H1 (cell line): ENCODE data around the gene PRELID1. TPM values are rescaled to one million over a fixed set of nuclear protein-coding genes. Genes with fewer than 3 reads are reported as not detected.

Experiments used
- CTCF ChIA-PET: fragments of 300-600 bp; sonication (Branson Sonifier 250); formaldehyde crosslinking; loops from one replicate; lab custom pipeline; 2021; ENCODE audit not compliant: partially characterized antibody; lab: Charles Lee
- POLR2A ChIA-PET: fragments of 300-600 bp; sonication (Branson Sonifier 250); formaldehyde crosslinking; loops from one replicate; lab custom pipeline; 2021; ENCODE audit warnings: inconsistent platforms; ENCODE audit not compliant: partially characterized antibody; lab: Charles Lee
- DNase-seq, 2 experiments: peaks; one replicate each; pipeline versions ENCODE4 v3.0.0 to v3.0.0-alpha.2; 2010 to 2022; ENCODE audit warnings: low spot score in 2 of 2, low read depth in 1 of 2, mixed read lengths in 1 of 2
- FAIRE-seq: peaks from 2 replicates; lab custom pipeline; 2011; peaks lifted over from hg19 to GRCh38; lab: Jason Lieb, UNC
- H2AFZ ChIP-seq: 2 replicates; pipeline ENCODE4 v1.8.1; 2012; ENCODE audit warnings: low read length, inconsistent platforms
- H2AK5ac ChIP-seq: 2 replicates; pipeline ENCODE4 v1.6.1; 2013; ENCODE audit warnings: low read depth, low read length
- H2BK120ac ChIP-seq: replicated peaks from 2 replicates; pipeline ENCODE3; 2013; ENCODE audit warnings: low read depth, low read length, inconsistent platforms
- H2BK12ac ChIP-seq: 2 replicates; pipeline ENCODE4 v1.6.1; 2013; ENCODE audit warnings: low read depth, low read length
- H2BK15ac ChIP-seq: 2 replicates; pipeline ENCODE4 v1.6.1; 2013; ENCODE audit warnings: low read length
- H2BK20ac ChIP-seq: 2 replicates; pipeline ENCODE4 v1.6.1; 2013; ENCODE audit warnings: low read length
- H2BK5ac ChIP-seq: 2 replicates; pipeline ENCODE4 v1.6.1; 2013; ENCODE audit warnings: low read depth, low read length
- H3K14ac ChIP-seq: 2 replicates; pipeline ENCODE4 v1.6.1; 2013; ENCODE audit warnings: inconsistent platforms; ENCODE audit not compliant: insufficient read length
- H3K18ac ChIP-seq: 2 replicates; pipeline ENCODE4 v1.6.1; 2013; ENCODE audit warnings: low read length; ENCODE audit errors: extremely low read depth
- H3K23ac ChIP-seq: 2 replicates; pipeline ENCODE4 v1.6.1; 2013; ENCODE audit warnings: inconsistent platforms; ENCODE audit not compliant: insufficient read length
- H3K23me2 ChIP-seq: 2 replicates; pipeline ENCODE4 v1.6.1; 2013; ENCODE audit warnings: low read depth, low read length
- H3K27ac ChIP-seq: 2 replicates; pipeline ENCODE4 v1.6.1; 2011; ENCODE audit warnings: low read depth, low read length, inconsistent platforms
- H3K27me3 ChIP-seq, 4 experiments: replicated peaks in 1 of 4; 1 replicate in 1 of 4; 2 replicates in 3 of 4; pipeline versions ENCODE4 v1.6.1 to v1.8.1; 2011 to 2013; ENCODE audit warnings: low read length in 3 of 4, mild to moderate bottlenecking in 3 of 4, inconsistent platforms in 2 of 4, mixed read lengths in 2 of 4, moderate library complexity in 1 of 4; ENCODE audit not compliant: control insufficient read depth in 3 of 4, insufficient read depth in 3 of 4; ENCODE audit errors: extremely low read depth in 1 of 4
- H3K36me3 ChIP-seq, 4 experiments: 2 replicates each; pipeline versions ENCODE4 v1.6.1 to v1.8.1; 2011 to 2013; ENCODE audit warnings: mild to moderate bottlenecking in 4 of 4, low read length in 3 of 4, moderate library complexity in 2 of 4, control low read depth in 1 of 4, inconsistent platforms in 1 of 4; ENCODE audit not compliant: insufficient read depth in 4 of 4, control insufficient read depth in 2 of 4
- H3K4ac ChIP-seq: replicated peaks from 2 replicates; pipeline ENCODE3; 2013; ENCODE audit warnings: low read length, low read depth, mixed read lengths, inconsistent platforms; ENCODE audit not compliant: insufficient read length
- H3K4me1 ChIP-seq, 4 experiments: replicated peaks in 1 of 4; 1 replicate in 1 of 4; 2 replicates in 3 of 4; pipeline versions ENCODE4 v1.6.1 to v1.8.1; 2011 to 2013; ENCODE audit warnings: low read length in 3 of 4, inconsistent platforms in 2 of 4, mixed read lengths in 1 of 4; ENCODE audit not compliant: insufficient read depth in 4 of 4, control insufficient read depth in 3 of 4
- H3K4me2 ChIP-seq, 2 experiments: 2 replicates each; pipeline versions ENCODE4 v1.6.1 to v1.8.1; 2011 to 2013; ENCODE audit warnings: low read depth in 2 of 2, low read length in 2 of 2, control low read depth in 1 of 2, inconsistent platforms in 1 of 2, mild to moderate bottlenecking in 1 of 2; ENCODE audit not compliant: insufficient read depth in 1 of 2
- H3K4me3 ChIP-seq, 4 experiments: fragments of 200-600, 300-600 bp in 1 of 4; sonication (generic), shearing (Covaris generic), sonication (Bioruptor Twin) in 1 of 4; 2 replicates each; pipeline versions ENCODE4 v1.5.1 to v1.8.1; 2011 to 2016; ENCODE audit warnings: low read length in 4 of 4, low read depth in 3 of 4, control low read depth in 2 of 4, inconsistent platforms in 2 of 4, mild to moderate bottlenecking in 2 of 4, mixed read lengths in 1 of 4, moderate library complexity in 1 of 4; ENCODE audit not compliant: insufficient read depth in 2 of 4; ENCODE audit errors: extremely low read depth in 1 of 4
- H3K56ac ChIP-seq: replicated peaks from 2 replicates; pipeline ENCODE3; 2013; ENCODE audit warnings: low read depth, mild to moderate bottlenecking, mixed read lengths, low read length, inconsistent platforms; ENCODE audit not compliant: insufficient read length
- H3K79me1 ChIP-seq: 2 replicates; pipeline ENCODE4 v1.6.1; 2013; ENCODE audit warnings: low read depth, low read length, control low read depth
- H3K79me2 ChIP-seq, 2 experiments: 2 replicates each; pipeline versions ENCODE4 v1.6.1 to v1.8.1; 2012 to 2013; ENCODE audit warnings: low read length in 2 of 2, mild to moderate bottlenecking in 2 of 2, inconsistent platforms in 1 of 2; ENCODE audit not compliant: insufficient read depth in 2 of 2, control insufficient read depth in 1 of 2
- H3K9ac ChIP-seq, 4 experiments: replicated peaks in 1 of 4; 1 replicate in 1 of 4; 2 replicates in 3 of 4; pipeline versions ENCODE4 v1.6.1 to v1.8.1; 2011 to 2013; ENCODE audit warnings: low read depth in 3 of 4, low read length in 3 of 4, control low read depth in 2 of 4, mild to moderate bottlenecking in 2 of 4, moderate library complexity in 2 of 4, inconsistent platforms in 1 of 4; ENCODE audit errors: extremely low read depth in 1 of 4
- H3K9me3 ChIP-seq, 2 experiments: 2 replicates each; pipeline versions ENCODE4 v1.6.1 to v1.8.1; 2012 to 2013; ENCODE audit warnings: mild to moderate bottlenecking in 2 of 2, moderate library complexity in 2 of 2, control low read depth in 1 of 2, inconsistent platforms in 1 of 2, low read depth in 1 of 2, low read length in 1 of 2, mixed read lengths in 1 of 2; ENCODE audit not compliant: insufficient read depth in 2 of 2
- H4K20me1 ChIP-seq, 2 experiments: replicated peaks in 1 of 2; 2 replicates each; pipeline versions ENCODE3 to v1.8.1; 2011 to 2013; ENCODE audit warnings: inconsistent platforms in 2 of 2, low read length in 2 of 2, mild to moderate bottlenecking in 1 of 2; ENCODE audit not compliant: insufficient read depth in 2 of 2, control insufficient read depth in 1 of 2
- H4K5ac ChIP-seq: 2 replicates; pipeline ENCODE4 v1.6.1; 2013; ENCODE audit warnings: low read length, low read depth, mixed read lengths, inconsistent platforms; ENCODE audit not compliant: insufficient read length
- H4K8ac ChIP-seq: 2 replicates; pipeline ENCODE4 v1.8.0; 2013; ENCODE audit warnings: mild to moderate bottlenecking, moderate library complexity, low read length, inconsistent platforms; ENCODE audit not compliant: insufficient read depth; ENCODE audit errors: extremely low read depth
- H4K91ac ChIP-seq: replicated peaks from 2 replicates; pipeline ENCODE3; 2013; ENCODE audit warnings: low read length, mixed read lengths, inconsistent platforms; ENCODE audit not compliant: insufficient read length
- CEBPB ChIP-seq: IDR thresholded peaks from 2 replicates; pipeline ENCODE4 v1.6.1; 2012; ENCODE audit warnings: low read depth, low read length
- CTBP2 ChIP-seq: IDR thresholded peaks from 2 replicates; pipeline ENCODE4 v1.7.0; 2011; ENCODE audit warnings: borderline replicate concordance, mild to moderate bottlenecking, moderate library complexity, mixed read lengths, low read length; ENCODE audit not compliant: insufficient read depth, insufficient read length
- EGR1 ChIP-seq: IDR thresholded peaks from 2 replicates; pipeline ENCODE4 v1.6.1; 2011; ENCODE audit warnings: low read depth, low read length, borderline replicate concordance
- HDAC6 ChIP-seq: IDR thresholded peaks from one replicate; pipeline ENCODE4 v1.7.1; 2012; ENCODE audit warnings: low read depth, mild to moderate bottlenecking, inconsistent platforms, low read length, moderate library complexity
- KDM5A ChIP-seq: fragments of 200-600 bp; IDR thresholded peaks from 2 replicates; pipeline ENCODE4 v1.7.1; 2012; ENCODE audit warnings: mild to moderate bottlenecking, low read length, inconsistent platforms, mixed read lengths
- POU5F1 ChIP-seq: IDR thresholded peaks from 2 replicates; pipeline ENCODE4 v1.6.1; 2011; ENCODE audit warnings: low read depth, mild to moderate bottlenecking, low read length, moderate library complexity
- RNF2 ChIP-seq: fragments of 200-900, 300-1000 bp; sonication (generic); IDR thresholded peaks from 2 replicates; pipeline ENCODE4 v1.7.1; 2016; ENCODE audit warnings: borderline replicate concordance, low read depth, mild to moderate bottlenecking, antibody characterized with exemption, low read length; ENCODE audit not compliant: poor library complexity, severe bottlenecking; ENCODE audit errors: missing control alignments
- WGBS, 2 experiments: shearing (Covaris generic) in 1 of 2; methylation state at CpG; one replicate each; pipeline versions ENCODE4 v1.1.6 to v1.1.7; 2013 to 2015; ENCODE audit warnings: low lambda C conversion rate in 2 of 2, mixed read lengths in 2 of 2, inconsistent platforms in 1 of 2, low coverage in 1 of 2, missing lambda C conversion rate in 1 of 2; ENCODE audit not compliant: insufficient replicate concordance in 2 of 2, insufficient coverage in 1 of 2, insufficient read length in 1 of 2; ENCODE audit errors: extremely low coverage in 1 of 2, missing lambda C conversion rate in 1 of 2; 5-methylcytosine and 5-hydroxymethylcytosine counted together
- polyA plus RNA-seq, 7 experiments: library from polyadenylated mRNA; depleted of rRNA in 3 of 7; stranded (reverse) in 5 of 7; unstranded in 2 of 7; fragments of >200 nt in 5 of 7; fragments of 200-250 nt in 2 of 7; gene quantifications; 1 replicate in 5 of 7; 2 replicates in 1 of 7; 4 replicates in 1 of 7; pipeline versions ENCODE4 v1.2.1 to v1.2.3, GENCODE V29; 2011 to 2013; ENCODE audit warnings: missing spikeins in 2 of 7, mixed read lengths in 2 of 7
- total RNA-seq: library from RNA; stranded (reverse); fragmentation: NEBNext Ultra II Directional; extraction: Animal tissue kit (Norgen Biotek cat#: 25700); gene quantifications from 2 replicates; pipeline ENCODE4 v1.2.1, GENCODE V29; 2021

Gene PRELID1
- total and polyA plus RNA-seq, 2 of the 8 experiments (the other 6 are each of a cell fraction or from before 2014, with no cell fraction given): 272 to 428 TPM

DNA sequence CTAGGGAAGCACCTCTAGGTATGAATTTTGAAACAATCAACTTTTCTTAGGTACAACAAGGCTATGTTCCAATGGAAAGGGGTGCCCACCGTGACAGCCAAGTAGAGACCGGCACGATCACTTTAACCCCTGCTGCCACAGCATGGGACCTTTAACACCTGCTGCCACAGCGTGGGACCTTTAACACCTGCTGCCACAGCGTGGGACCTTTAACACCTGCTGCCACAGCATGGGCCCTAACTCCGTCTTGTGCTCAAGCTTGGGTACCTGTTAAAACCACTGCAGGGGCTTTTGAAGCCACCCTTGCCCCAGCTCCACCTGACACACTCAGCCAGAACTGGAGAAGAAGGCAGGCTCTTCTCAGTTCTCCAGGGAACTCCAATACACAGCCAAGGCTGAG is 26.3 kb downstream of the PRELID1 start:
- no peak overlapping the region for H2BK20ac ChIP-seq
- DNase-seq (no peak), FAIRE-seq (no peak)
- H3K36me3 ChIP-seq: peaks cover 9 to 25% (median 18%) of the 10 kb centered on the region in 4 experiments
- H4K20me1 ChIP-seq: peaks cover 0 to 6% of the 10 kb centered on the region in 2 experiments
- no peak overlapping the region for H3K18ac ChIP-seq
- H2AK5ac ChIP-seq: no peak overlapping the region
- H3K4me2 ChIP-seq: no peak overlapping the region
- H3K4me1 ChIP-seq: peaks cover 0 to 7% (median 2%) of the 10 kb centered on the region in 4 experiments; a peak in 5 of 7 replicates
- 96% methylated on average over 6 of the region's 6 CpGs; no CpG with 5 or more reads in 1 of the 2 experiments for WGBS, 2 experiments
- H4K8ac ChIP-seq: no peak overlapping the region
- H3K27me3 ChIP-seq: no peaks in the 10 kb centered on the region
- H2AFZ ChIP-seq: no peak overlapping the region
- ChIA-PET CTCF (interaction anchor here (0.8 to 10.3 kb wide), 3 partner anchors 13 to 60 kb away, joined by 3 to 100 read pairs (median 7); no protein-coding TSS in a partner anchor), POLR2A (interaction anchor here (1.2 to 2.5 kb wide), 2 partner anchors 17 to 22 kb away, joined by 3 to 7 read pairs; partner anchors contain the start of gene LMAN2)
- H2BK5ac ChIP-seq: no peak overlapping the region
- H3K27ac ChIP-seq: no peak overlapping the region
- no peak overlapping the region for H3K23ac ChIP-seq
- H2BK12ac ChIP-seq: no peak overlapping the region
- no peak overlapping the region for H3K4ac ChIP-seq
- H3K79me1 ChIP-seq: no peaks in the 10 kb centered on the region
- no peaks in the 10 kb centered on the region for H3K79me2 ChIP-seq
- no peak overlapping the region for H3K56ac ChIP-seq
- no peaks in the 10 kb centered on the region for H3K9me3 ChIP-seq
- H2BK120ac ChIP-seq: no peak overlapping the region
- TF ChIP-seq RNF2 (no peak), POU5F1 (no peak), HDAC6 (no peak), EGR1 (no peak), KDM5A (no peak), CTBP2 (no peak), CEBPB (no peak)
- no peaks in the 10 kb centered on the region for H3K23me2 ChIP-seq
- H3K4me3 ChIP-seq: no peak overlapping the region
- H4K5ac ChIP-seq: no peak overlapping the region
- H4K91ac ChIP-seq: no peak overlapping the region
- H2BK15ac ChIP-seq: no peak overlapping the region
- no peak overlapping the region for H3K9ac ChIP-seq
- no peak overlapping the region for H3K14ac ChIP-seq
